H1 (cell line): ENCODE results near the gene S100A16.

Source experiments
- ATF2 ChIP-seq: IDR thresholded peaks from 2 replicates; pipeline ENCODE4 v1.6.1; 2012; ENCODE audit warnings: low read length, inconsistent platforms
- BCL11A ChIP-seq, 2 experiments: IDR thresholded peaks; one replicate each; pipeline ENCODE4 v1.6.1; 2011; ENCODE audit warnings: low read depth in 2 of 2, low read length in 2 of 2, mild to moderate bottlenecking in 2 of 2
- CBX8 ChIP-seq: fragments of 300-800, 300-1000 bp; sonication (generic); IDR thresholded peaks from 2 replicates; pipeline ENCODE4 v1.7.1; 2016; ENCODE audit warnings: low read depth, low read length, borderline replicate concordance
- CHD2 ChIP-seq: IDR thresholded peaks from 2 replicates; pipeline ENCODE4 v1.6.1; 2012; ENCODE audit warnings: low read length, improper control_type of control experiment
- CTCF ChIP-seq, 3 experiments: IDR thresholded peaks; 1 replicate in 2 of 3; 2 replicates in 1 of 3; pipeline versions ENCODE4 v1.5.1 to v1.6.1; 2011; ENCODE audit warnings: low read length in 3 of 3, mild to moderate bottlenecking in 3 of 3, inconsistent platforms in 2 of 3, low read depth in 1 of 3, moderate library complexity in 1 of 3; ENCODE audit not compliant: insufficient read depth in 1 of 3; ENCODE audit errors: control extremely low read depth in 1 of 3
- EZH2 ChIP-seq: fragments of 200-600 bp; sonication (generic); IDR thresholded peaks from 2 replicates; pipeline ENCODE4 v1.7.1; 2012; ENCODE audit warnings: low read depth, mild to moderate bottlenecking, moderate library complexity, low read length, inconsistent platforms; ENCODE audit not compliant: severe bottlenecking
- HDAC6 ChIP-seq: IDR thresholded peaks from one replicate; pipeline ENCODE4 v1.7.1; 2012; ENCODE audit warnings: low read depth, mild to moderate bottlenecking, inconsistent platforms, low read length, moderate library complexity
- JUND ChIP-seq: IDR thresholded peaks from 2 replicates; pipeline ENCODE4 v1.6.1; 2011; ENCODE audit warnings: mild to moderate bottlenecking, improper control_type of control experiment, low read length
- KDM1A ChIP-seq: fragments of 200-600, 300-600 bp; sonication (generic); IDR thresholded peaks from 2 replicates; pipeline ENCODE4 v1.7.1; 2016; ENCODE audit warnings: mild to moderate bottlenecking, low read length, borderline replicate concordance
- POLR2A ChIP-seq, 2 experiments: IDR thresholded peaks; 1 replicate in 1 of 2; 2 replicates in 1 of 2; pipeline ENCODE4 v1.6.1; 2011; ENCODE audit warnings: low read depth in 2 of 2, low read length in 2 of 2, mild to moderate bottlenecking in 2 of 2; ENCODE audit errors: control extremely low read depth in 1 of 2
- RAD21 ChIP-seq, 2 experiments: IDR thresholded peaks in 1 of 2; conservative IDR thresholded peaks in 1 of 2; 2 replicates each; pipeline ENCODE4 v1.6.1; 2011; ENCODE audit warnings: low read depth in 2 of 2, low read length in 2 of 2, improper control_type of control experiment in 1 of 2, inconsistent platforms in 1 of 2, mild to moderate bottlenecking in 1 of 2, moderate library complexity in 1 of 2
- RFX5 ChIP-seq: IDR thresholded peaks from 2 replicates; pipeline ENCODE4 v1.6.1; 2011; ENCODE audit warnings: low read depth, low read length, improper control_type of control experiment, borderline replicate concordance
- SIRT6 ChIP-seq: IDR thresholded peaks from one replicate; pipeline ENCODE4 v1.7.1; 2012; ENCODE audit warnings: low read length, inconsistent platforms
- SUZ12 ChIP-seq: fragments of 200-600 bp; sonication (generic); IDR thresholded peaks from 2 replicates; pipeline ENCODE4 v1.6.1; 2012; ENCODE audit warnings: mild to moderate bottlenecking, inconsistent platforms, low read length, moderate library complexity, mixed read lengths

- TF ChIP-seq CTCF (IDR thresholded peaks at IDR 0.05; ENCODE audit: control extremely low read depth in 1 of 3, insufficient read depth in 1 of 3, low read depth in 1 of 3, low read length in 3 of 3), result no peak
- TF ChIP-seq KDM1A, result no peak
- no peak for TF ChIP-seq EZH2
- no peak for TF ChIP-seq BCL11A (IDR thresholded peaks at IDR 0.05; ENCODE audit: low read depth in 2 of 2, low read length in 2 of 2)
- TF ChIP-seq POLR2A (IDR thresholded peaks at IDR 0.05; ENCODE audit: control extremely low read depth in 1 of 2, low read depth in 2 of 2, low read length in 2 of 2), result no peak
- no peak for TF ChIP-seq ATF2
- TF ChIP-seq JUND, result no peak
- no peak for TF ChIP-seq SUZ12
- TF ChIP-seq CBX8, result no peak
- no peak for TF ChIP-seq CHD2
- TF ChIP-seq RAD21 (IDR thresholded peaks at IDR 0.05 in 1 of 2, conservative IDR thresholded peaks at IDR 0.05 in 1 of 2; ENCODE audit: low read depth in 2 of 2, low read length in 2 of 2), result no peak
- TF ChIP-seq SIRT6, result no peak
- no peak for TF ChIP-seq HDAC6
- TF ChIP-seq RFX5, result no peak
Observed at GRCh38 chr1:153560771-153561465, 52.0 kb downstream of the S100A16 start.
